Renal cortex interstitium (tissue), 11 donors: ENCODE results near the gene OPN1SW. TPM values are rescaled to one million over a fixed set of nuclear protein-coding genes. Genes with fewer than 3 reads are reported as not detected.

Experiments used
- DNase-seq, 11 donors: peaks; one replicate each; pipeline ENCODE4 v3.0.0-alpha.2; 2013; ENCODE audit warnings: low read depth in 9 of 11, low spot score in 4 of 11; ENCODE audit errors: extremely low read depth in 1 of 11
- polyA plus RNA-seq, 3 donors: library from polyadenylated mRNA; unstranded; fragments of 120-200 nt; gene quantifications; one replicate each; pipeline ENCODE4 v1.2.1, GENCODE V29; 2013; ENCODE audit not compliant: insufficient read length in 3 of 3

Gene OPN1SW
- polyA plus RNA-seq, 3 donors: 1.0 to 1.7 (median 1.5) TPM

- no peak for DNase-seq
These were observed 35.5 kb downstream of the OPN1SW start for GRCh38 chr7:128739990-128740682.

DNA sequence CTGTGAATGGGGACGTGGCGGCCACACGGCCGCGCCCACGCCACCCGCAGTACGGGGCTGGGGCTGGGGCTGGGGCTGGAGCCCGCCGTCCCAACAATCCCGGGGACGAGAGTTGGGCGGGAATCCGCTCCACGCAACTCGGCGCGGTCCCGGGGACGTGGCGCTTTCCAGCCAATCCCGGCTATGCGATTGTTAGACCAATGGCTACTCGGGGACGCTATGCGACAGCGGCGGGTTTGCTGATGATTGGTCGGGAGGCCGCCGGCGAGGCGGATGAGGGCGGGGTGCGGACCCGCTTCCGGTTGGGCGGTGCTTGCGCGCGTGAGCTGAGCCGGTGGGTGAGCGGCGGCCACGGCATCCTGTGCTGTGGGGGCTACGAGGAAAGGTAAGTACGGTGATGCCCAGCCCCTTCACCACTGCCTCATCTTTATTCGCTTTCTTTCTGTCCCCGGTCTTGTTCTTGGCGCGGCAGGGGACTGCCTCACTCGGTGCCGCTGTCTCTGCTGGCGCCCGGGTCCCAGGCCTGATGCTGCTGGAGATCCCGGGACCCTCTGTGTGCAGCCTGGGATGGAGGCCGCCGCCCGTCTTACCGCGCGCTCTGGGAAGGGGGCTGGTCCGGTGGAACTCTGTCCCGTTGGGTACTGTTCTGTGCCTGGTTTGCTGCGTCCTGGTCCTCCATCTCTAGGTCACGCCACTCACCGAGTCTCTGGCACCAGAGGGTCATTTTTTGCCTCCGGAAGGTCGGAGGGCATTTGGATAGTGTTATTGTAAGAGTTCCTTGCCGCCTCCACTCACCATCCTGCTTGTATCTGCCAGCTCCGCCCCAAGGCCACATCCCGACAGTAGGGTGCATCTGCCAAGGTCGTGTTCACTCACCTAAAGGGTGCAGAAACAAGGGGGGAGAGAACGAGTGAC, 36.3 kb downstream of the OPN1SW start, which contains the start of gene CALU:
CALU (plus strand) TSS at position 312 of the 915 bp plus-strand sequence. CDS start 9,225 bp downstream, outside the sequence.
- DNase-seq: peak; percentile 85 to 96 (median 93)

GRCh38 chr7:128738570-128739047, 37.0 kb downstream of the OPN1SW start:
- DNase-seq: peak in 1 of 11 donors; percentile 23

- DNase-seq: peak in 1 of 11 donors; percentile 35
These were observed 37.7 kb downstream of the OPN1SW start for GRCh38 chr7:128737867-128738385.

DNA sequence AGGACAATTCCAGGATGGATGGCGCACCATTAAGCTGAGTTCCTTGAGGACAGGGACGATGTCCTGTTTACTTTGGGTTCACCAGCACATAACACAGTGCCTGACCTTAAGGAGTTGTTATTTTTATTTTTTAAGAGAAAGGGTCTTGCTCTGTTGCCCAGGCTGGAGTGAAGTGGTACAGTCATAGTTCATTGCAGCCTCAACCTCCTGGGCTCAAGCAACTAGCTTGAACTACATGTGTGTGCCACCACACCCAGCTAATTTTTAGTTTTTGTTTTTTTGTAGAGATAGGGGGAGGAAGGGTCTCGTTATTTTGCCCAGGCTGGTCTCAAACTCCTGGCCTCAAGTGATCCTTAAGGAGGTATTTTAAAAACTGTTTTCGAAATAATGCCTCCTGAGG, 38.2 kb downstream of the OPN1SW start:
- no peak for DNase-seq

DNA sequence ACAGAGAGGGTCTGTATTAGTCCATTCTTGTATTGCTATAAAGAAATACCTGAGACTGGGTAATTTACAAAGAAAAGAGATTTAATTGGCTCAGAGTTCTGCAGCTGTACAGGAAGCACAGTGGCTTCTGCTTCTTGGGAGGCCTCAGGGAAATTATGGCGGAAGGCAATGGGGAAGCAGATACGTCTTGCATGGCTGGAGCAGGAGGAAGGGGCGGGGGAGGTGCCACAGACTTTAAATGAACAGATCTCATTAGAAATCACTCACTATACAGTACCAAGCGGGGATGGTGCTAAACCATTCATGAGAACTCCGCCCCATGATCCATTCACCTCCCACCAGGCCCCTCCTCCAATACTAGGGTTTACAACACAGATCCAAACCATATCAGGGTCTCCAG, 40.2 kb downstream of the OPN1SW start:
- no peak for DNase-seq

- no peak for DNase-seq
These were observed 40.7 kb downstream of the OPN1SW start for GRCh38 chr7:128734890-128735289.

DNA sequence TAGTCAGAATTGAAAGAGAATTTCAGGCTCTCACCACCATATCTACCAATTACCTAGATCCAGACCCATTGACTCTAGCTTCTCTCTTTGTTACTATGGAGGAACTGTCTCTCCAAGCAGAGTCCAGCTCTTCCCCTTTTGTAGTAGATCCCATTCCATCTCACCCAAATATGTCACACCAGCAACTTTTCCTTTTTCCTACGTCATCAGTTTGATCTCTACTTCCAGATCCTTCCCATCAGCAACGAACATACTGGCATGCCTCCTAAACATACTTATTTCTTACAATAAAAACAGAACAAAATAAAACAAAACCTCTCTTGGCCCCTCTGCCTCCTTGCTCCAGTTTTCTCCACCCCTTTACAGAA, 42.3 kb downstream of the OPN1SW start:
- no peak for DNase-seq

GRCh38 chr7:128732521-128733277, 42.9 kb downstream of the OPN1SW start:
- DNase-seq: no peak

DNA sequence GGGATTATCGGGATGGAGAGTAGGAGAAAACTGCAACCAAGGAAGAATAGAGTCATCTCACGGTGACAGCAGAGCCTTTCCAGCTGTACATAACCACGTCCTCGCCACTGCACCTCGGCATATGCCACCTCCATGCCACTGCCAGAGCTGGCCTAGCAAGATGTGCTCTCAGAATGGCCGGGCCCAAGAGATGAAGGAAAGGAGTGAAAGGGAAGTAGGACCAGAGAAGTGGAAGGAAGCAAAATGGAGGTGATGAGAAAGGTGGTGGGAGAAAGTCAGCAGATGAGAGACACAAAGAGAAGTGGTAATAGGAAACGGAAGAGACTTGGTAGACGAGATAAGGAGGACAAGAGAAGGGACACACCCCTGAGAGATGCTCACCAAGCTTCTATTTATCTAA, 44.4 kb downstream of the OPN1SW start:
- DNase-seq: no peak

- no peak for DNase-seq
These were observed 46.1 kb downstream of the OPN1SW start for GRCh38 chr7:128729494-128729893.

DNA sequence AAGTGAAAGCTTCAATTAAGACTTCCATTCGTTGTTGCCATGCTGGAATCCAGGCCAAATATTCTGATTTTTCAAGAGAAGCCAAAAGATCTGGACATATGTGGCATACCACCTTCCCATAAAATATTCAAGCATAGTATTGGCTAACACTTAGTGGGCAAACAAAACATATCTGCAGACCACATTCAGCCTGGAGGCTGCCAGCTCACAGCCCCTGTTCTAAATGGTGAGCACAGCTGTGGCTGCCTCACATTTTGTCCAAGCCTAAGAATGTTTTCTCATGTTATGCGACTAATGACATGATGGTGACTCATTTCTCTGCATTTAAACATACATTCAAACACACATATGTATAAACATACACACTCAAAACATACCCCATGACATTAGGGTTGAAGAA, 47.0 kb downstream of the OPN1SW start:
- DNase-seq: no peak

DNA sequence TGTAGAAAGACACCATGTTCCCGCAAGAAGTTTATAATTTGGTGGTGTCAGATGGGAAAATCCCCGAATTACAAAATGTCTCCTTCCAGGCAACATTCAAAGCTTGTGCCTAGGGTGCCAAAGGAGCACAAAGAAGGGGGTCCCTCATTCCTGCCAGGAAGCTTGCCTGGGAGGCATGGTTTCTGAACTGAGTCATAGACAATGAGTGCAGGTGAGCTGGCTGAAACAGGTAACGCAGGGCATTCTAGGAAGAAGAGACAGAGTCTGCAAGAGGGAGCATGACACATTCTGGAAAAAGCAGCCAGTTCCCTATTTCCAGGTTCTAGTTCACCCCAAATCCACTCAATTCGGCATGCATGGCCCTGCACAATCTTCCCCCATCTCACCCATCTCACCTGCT, 48.4 kb downstream of the OPN1SW start:
- DNase-seq: no peak

- no peak for DNase-seq
These were observed 48.9 kb downstream of the OPN1SW start for GRCh38 chr7:128726737-128727072.

DNA sequence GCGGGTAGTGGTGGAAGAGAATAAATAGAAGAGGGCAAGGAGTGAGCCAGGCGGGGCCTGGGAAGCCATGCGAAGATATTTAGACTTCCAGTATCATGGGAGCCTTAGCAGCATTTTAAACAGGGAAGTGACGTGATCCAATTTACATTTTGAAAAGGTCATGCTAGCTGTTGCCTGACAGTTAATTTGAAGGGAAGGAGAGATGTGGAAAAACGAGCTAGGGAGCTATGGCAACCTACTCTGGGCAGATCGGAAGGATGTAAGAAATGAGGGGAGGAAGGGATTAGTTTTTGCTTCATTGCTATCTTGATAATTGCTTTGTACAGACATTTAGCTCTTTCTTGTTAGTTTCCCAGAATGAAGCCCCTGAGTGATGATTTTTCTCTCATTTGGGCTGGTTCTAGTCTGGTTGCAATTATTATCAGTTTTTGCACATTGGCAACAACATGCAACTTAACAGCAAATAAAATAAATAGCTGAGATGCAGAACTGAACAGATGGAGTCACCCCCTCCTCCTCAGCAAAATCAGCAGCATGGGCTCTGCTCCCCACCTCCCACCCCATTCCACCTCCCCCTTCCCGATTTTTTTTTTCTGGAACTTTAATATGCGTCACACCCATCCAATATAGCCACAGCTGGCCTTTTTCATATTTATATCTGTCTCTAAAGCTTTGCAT, 49.4 kb downstream of the OPN1SW start:
- DNase-seq: peak in 1 of 11 donors; percentile 21

- no peak for DNase-seq
These were observed 50.1 kb downstream of the OPN1SW start for GRCh38 chr7:128725531-128725930.

GRCh38 chr7:128724743-128725142, 50.9 kb downstream of the OPN1SW start:
- no peak for DNase-seq
